Metanephros (tissue), 2 donors: ENCODE measurements around the gene SLC2A4RG. TPM values are rescaled to one million over a fixed set of nuclear protein-coding genes. Genes with fewer than 3 reads are reported as not detected.

Experiments
- small RNA-seq: library from RNA; depleted of rRNA; stranded (forward); fragments of <200 nt; gene quantifications from one replicate; pipeline ENCODE3, GENCODE V24; 2014; ENCODE audit warnings: low replicate concordance
- total RNA-seq: library from RNA; depleted of rRNA; stranded (reverse); fragments of >200 nt; gene quantifications from one replicate; pipeline ENCODE4 v1.2.3, GENCODE V29; 2014

The SLC2A4RG gene
- 50.4 TPM for total RNA-seq

GRCh38 chr20:63739130-63740069 is at the start of gene SLC2A4RG:
TSS of gene SLC2A4RG (plus strand) at chr20:63739776. CDS start at chr20:63739913, 137 bp downstream.

GRCh38 chr20:63696628-63697356 is 42.8 kb upstream of the SLC2A4RG start, which contains the start of gene TNFRSF6B:
TSS of gene TNFRSF6B (plus strand) at chr20:63696652. CDS start at chr20:63696768, 116 bp downstream.

GRCh38 chr20:63707558-63708300 is 31.8 kb upstream of the SLC2A4RG start, which contains the start of the genes ARFRP1 and ZGPAT:
TSS of gene ARFRP1 (minus strand) at chr20:63707976. CDS start at chr20:63707091, 885 bp downstream.
TSS of gene ZGPAT (plus strand) at chr20:63708039. CDS start at chr20:63708581, 542 bp downstream.

GRCh38 chr20:63735859-63736718 is 3.5 kb upstream of the SLC2A4RG start, which contains the start of gene LIME1:
TSS of gene LIME1 (plus strand) at chr20:63736664. CDS start at chr20:63737550, 886 bp downstream.

Small RNA genes lying within 50 kb of the gene (small RNA-seq; reads per million reads assigned to genes)
- gene LIME1 (not detected), gene TNFRSF6B (not detected)

Other genes starting within 250 kb of the SLC2A4RG start
- gene EEF1A2, start 240.7 kb upstream of the SLC2A4RG start, total RNA-seq: 139 TPM
- 200 TPM for gene PPDPF, start 219.0 kb upstream of the SLC2A4RG start, total RNA-seq
- 0.76 TPM for gene PTK6, start 202.4 kb upstream of the SLC2A4RG start, total RNA-seq
- gene SRMS, start 192.0 kb upstream of the SLC2A4RG start, total RNA-seq: 0.12 TPM
- 1.6 TPM for gene FNDC11, start 185.6 kb upstream of the SLC2A4RG start, total RNA-seq
- gene HELZ2, start 165.5 kb upstream of the SLC2A4RG start, total RNA-seq: 29.0 TPM
- gene GMEB2, start 112.7 kb upstream of the SLC2A4RG start, total RNA-seq: 14.0 TPM
- gene STMN3, start 86.4 kb upstream of the SLC2A4RG start, total RNA-seq: 20.6 TPM
- 30.5 TPM for gene RTEL1, start 81.5 kb upstream of the SLC2A4RG start, total RNA-seq
- gene TNFRSF6B, start 43.1 kb upstream of the SLC2A4RG start, total RNA-seq: 4.3 TPM
- 36.9 TPM for gene ARFRP1, start 31.8 kb upstream of the SLC2A4RG start, total RNA-seq
- gene ZGPAT, start 31.7 kb upstream of the SLC2A4RG start, total RNA-seq: 16.8 TPM
- 7.5 TPM for gene LIME1, start 3.1 kb upstream of the SLC2A4RG start, total RNA-seq
- 26.4 TPM for gene ZBTB46, start 91.5 kb downstream of the SLC2A4RG start, total RNA-seq
- gene ABHD16B, start 121.7 kb downstream of the SLC2A4RG start, total RNA-seq: not detected
- 64.9 TPM for gene TPD52L2, start 125.5 kb downstream of the SLC2A4RG start, total RNA-seq
- 31.4 TPM for gene DNAJC5, start 155.3 kb downstream of the SLC2A4RG start, total RNA-seq
- 73.6 TPM for gene UCKL1, start 216.6 kb downstream of the SLC2A4RG start, total RNA-seq
- gene ZNF512B, start 230.2 kb downstream of the SLC2A4RG start, total RNA-seq: 18.3 TPM
- gene SAMD10, start 239.9 kb downstream of the SLC2A4RG start, total RNA-seq: 6.5 TPM
- 64.6 TPM for gene PRPF6, start 241.4 kb downstream of the SLC2A4RG start, total RNA-seq